ENCODE measurements around the gene LHX5.
"Not testable (repeated sequence)": the region's sequence is repeated elsewhere in the genome, so short reads cannot be mapped to it uniquely, and the experiment has no call there.

LHX5 gene

DNA sequence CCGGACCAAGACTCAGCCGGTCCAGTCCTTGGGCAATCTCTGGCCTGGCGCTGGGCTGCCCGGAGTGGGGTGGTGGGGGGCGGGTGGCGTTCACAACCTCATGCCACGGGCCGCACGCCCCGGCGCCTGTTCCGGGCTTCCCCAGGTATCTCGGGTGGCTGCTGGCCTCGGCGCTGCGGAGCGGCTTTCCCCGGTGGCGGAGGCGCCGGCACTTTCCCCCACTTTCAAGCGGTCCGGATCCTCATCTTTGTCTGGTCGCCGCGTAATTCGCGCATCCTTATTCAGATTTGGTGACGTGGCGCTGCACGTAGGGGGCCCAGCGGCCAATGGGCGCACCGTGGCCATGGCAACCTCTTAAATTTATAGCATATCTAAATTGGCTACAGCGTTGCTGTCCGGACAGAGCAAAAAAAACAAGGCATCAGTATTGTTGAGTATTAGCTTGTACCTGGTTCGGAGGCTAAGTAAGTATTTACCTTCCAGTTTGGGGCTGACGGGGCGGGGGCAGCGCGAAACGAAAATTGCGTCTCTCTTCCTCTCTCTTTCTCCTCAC, at the start of gene LHX5:
Gene LHX5 (minus strand): TSS at position 253 of the 553 bp plus-strand sequence. CDS start 373 bp downstream, outside the sequence.
- no peak for DNase-seq (ENCODE audit: low read depth in 4 of 4, low spot score in 1 of 4)

DNA sequence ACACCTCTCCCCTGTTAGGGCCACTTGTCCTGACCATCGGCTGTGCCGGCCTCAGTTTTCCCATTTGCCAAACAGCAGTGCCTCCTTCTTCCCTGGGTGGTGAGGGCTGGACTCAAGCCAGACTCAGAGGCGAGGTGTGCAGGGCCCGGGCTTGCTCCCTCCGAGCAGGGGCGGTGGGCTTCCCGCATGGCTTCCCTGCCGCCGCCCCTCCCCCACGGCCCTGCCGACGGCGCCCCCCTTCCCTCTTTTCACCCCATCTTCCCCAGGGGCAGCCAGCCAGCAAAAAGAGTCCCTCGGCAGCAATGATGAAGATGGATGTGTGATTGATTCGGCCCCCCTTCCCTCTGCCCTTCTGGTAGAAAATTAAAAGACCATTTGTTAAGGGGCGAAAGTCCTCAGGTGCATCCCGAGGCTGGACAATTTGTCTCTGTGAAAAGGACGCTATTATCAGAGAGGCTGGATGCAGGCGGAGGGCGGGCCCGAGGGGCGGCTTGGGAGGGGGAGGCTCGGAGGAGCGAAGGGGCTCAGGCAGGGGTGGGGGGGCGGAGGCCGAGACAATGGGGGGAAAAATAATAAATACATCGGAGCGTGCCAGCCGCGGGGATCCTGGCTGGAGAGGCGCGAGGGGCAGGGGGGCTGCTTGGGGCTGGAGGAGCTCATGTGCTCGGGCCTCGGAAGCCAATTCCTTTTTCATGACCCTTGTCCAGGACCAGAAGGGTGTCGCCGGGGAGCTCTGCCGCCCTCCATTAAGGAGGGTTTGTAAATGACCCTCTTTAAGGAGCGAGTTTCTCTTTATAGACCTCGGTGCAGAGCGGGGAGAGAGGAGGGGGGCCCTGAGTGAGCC, 48.0 kb upstream of the LHX5 start:
- DNase-seq (ENCODE audit: low read depth in 4 of 4, low spot score in 1 of 4): no peak

DNA sequence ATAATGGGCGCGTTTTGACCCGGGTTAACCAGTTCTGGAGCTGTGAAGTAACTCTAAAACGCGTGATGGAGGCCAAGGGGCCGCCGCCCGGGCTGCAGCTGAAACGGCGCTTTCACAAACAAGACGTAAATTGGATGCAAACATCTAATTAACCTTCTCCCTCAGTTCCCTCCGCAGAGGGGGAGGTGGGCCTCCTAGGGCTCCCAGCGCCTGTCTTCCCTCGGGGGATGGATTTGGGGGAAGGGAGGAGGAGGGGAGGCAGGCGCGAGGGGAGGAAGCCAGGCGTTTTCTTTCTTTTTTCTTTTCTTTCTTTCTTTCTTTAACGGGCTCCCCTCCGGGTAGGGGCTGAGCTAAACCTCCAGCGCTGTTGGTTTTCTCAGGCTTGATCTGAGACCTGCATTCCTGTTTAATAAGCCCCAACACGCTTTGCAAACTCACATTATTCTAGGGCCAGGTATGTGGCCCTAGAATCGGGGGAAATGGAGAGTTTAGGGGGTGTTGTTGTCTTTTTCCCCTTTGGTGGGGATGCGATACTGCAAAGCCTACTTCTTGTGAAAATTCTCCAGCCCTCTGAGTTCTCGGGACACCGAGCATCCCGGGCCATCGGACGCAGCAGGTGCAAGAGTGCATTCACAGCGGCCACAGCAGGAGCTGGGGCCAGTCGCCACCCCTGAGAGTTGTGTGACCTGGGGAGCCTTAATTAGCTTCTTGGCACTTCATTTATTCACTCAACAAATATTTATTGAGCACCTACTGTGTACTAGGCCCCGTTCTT, 43.6 kb upstream of the LHX5 start:
- no peak for DNase-seq (ENCODE audit: low read depth in 4 of 4, low spot score in 1 of 4)

DNA sequence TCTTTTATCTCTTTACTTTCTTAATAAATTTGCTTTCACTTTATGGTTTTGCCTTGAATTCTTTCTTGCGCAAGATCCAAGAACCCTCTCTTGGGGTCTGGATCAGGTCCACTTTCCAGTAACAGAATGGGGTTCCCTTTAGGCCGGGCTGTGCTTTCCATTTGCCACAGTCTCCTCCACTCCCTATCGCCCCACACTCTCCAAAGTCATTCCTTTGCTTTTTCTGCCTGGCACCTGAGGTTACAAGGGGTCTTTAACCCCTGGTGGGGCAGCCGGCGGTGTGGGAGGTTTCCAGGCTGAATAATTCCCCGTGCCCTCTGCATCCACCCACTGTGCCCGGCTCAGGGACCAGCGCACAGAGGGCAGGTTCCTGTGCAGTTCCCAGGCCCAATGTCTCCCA, 42.9 kb upstream of the LHX5 start:
- DNase-seq (ENCODE audit: low read depth in 4 of 4, low spot score in 1 of 4): no peak

DNA sequence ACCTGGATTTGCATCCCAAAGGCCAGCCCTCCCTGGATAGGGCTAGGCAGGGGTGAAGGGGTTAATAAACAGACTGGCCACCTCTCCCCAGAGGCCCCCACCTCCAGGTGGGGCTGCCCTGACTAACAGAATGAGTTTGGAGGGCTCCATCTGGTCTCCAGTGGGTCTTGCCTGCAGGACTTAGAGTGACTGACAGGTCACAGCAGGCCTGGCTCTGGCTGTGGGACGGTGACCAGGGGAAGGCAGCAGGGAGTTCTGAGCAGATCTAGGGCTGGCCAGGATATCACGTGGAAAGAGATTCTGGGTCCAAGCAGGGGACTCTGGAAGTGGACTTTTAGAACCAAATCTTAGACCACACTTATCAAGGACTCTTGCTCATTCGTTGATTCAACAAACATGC, 40.9 kb upstream of the LHX5 start:
- DNase-seq (ENCODE audit: low read depth in 4 of 4, low spot score in 1 of 4): no peak

DNA sequence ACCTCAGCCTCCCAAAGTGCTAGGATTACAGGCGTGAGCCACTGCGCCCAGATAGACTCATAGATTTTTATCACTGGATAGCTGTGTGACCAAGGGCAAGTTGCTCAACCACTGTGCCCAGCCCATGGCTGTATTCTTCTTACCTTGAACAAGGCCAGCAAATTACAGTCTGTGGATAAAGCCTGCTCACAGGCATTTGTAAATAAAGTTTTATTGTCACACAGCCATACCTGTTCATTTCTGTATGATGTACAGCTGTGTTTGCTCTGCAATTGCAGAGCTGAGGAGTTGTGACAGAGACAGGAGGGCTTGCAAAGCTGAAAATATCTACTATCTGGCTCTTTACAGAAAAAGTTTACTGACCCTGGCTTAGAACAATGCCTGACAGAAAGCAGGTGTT, 35.2 kb upstream of the LHX5 start:
- no peak for DNase-seq (ENCODE audit: low read depth in 4 of 4, low spot score in 1 of 4)

DNA sequence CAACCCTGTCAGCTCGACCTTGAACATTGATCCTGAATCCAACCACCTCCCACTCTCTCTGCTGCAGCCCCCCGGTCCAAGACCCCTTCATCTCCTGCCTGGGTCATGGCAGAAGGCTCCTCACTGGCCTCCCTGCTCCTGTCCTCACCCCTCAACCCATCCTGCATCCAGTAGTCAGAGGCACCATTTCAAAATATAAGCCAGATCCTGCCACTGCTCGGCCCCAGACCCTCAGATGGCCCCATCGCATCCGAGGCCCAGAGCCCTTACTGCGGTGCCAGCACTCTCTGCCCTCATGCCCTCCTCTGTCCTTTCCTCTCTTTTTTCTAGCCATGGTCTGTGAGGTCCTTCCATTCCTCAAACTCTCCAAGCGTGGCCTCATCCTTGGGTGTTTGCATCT, 34.3 kb upstream of the LHX5 start:
- DNase-seq (ENCODE audit: low read depth in 4 of 4, low spot score in 1 of 4): no peak

DNA sequence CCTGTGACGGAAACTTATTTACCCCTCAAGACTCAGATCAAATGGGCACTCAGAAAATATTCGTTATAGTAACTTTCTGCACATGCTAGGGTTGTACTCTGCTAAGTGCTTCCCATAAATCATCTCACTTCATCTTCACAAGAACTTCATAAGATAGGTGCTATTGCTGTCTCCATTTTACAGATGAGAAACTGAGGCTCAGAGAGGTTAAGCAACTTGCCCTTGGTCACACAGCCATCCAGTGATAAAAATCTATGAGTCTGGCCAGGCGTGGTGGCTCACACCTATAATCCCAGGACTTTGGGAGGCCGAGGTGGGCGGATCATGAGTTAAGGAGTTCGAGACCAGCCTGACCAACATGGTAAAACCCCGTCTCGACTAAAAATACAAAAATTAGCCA, 33.2 kb upstream of the LHX5 start:
- no peak for DNase-seq (ENCODE audit: low read depth in 4 of 4, low spot score in 1 of 4)

DNA sequence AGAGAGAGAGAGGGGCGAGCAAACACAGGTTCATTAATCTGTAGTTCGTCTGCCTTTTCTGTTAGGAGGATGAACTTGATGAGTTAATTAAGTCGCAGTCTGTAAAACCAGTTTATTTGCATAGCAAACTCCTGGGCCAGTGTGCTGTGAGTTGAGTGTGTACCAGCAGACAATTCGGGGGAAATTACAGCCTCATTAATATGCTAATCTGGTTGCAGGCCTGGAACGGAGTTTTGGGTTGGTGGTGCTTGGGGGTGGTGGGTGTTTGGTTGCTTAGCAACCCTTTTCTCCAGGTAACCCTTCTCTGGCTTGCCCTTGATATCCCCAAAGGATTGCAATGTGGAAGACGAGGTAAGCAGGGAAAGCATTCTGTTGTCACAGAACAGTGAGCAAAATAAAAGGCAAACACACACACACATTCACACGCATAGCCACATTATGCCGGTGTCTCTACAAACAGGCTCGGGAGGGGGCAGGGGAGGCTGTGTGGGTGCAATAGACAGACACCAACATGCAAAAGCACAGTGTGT, 29.2 kb upstream of the LHX5 start:
- DNase-seq (ENCODE audit: low read depth in 4 of 4, low spot score in 1 of 4): no peak

DNA sequence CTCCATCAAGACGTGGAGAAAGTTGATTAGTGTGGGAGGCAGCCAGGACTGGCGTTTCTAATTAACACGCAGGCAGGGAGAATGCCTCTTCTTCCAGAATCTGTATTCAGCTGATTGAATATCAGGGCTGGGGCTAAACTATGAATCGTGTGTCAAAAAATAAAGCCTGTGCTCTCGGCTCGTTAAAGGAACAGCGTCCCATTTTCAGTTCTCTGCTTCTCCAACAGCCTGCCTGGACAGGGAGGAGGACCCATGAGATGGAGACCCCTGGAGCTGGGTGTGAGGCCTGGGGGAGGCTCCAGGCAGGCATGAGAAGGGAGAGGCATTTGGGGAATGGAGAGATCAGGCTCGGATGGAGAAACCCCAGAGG, 28.6 kb upstream of the LHX5 start:
- no peak for DNase-seq (ENCODE audit: low read depth in 4 of 4, low spot score in 1 of 4)

DNA sequence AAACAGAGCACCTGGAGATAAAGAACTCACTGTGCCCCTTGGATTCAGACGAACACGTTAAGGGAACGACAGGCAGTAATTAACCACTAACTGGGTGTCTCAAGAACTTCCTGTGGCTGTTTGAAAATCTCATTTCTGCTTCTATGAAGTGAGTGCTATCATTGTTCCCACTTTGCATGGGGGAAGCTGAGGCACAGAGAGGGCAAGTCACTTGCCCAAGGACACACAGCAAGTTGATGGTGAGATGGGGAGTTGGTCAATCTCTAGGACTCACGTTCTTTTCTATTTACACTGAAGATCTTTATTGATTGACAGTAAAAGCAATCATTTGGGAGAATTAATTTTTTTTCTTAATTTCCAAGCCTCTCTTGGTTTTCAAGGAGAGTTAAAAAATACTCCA, 26.8 kb upstream of the LHX5 start:
- no peak for DNase-seq (ENCODE audit: low read depth in 4 of 4, low spot score in 1 of 4)

DNA sequence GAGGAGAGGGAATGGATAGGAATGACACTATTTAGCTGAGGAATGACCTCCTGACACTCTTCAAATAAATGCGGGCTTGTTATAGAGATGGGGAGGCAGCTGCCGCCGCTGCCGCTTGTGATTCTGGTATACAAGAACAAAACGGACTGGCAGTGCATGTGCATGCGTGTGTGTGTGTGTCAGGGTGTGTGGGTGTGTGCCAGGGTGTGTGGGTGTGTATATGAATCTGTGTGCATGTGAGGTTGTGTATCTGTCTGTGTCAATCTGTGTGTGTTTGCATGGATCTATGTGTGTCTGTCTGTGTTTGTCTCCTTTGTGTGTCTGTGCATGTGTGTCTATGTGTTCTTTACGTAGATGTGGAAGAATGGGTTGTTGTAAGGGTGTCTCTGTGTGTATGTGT, 26.0 kb upstream of the LHX5 start:
- no peak for DNase-seq (ENCODE audit: low read depth in 4 of 4, low spot score in 1 of 4)

DNA sequence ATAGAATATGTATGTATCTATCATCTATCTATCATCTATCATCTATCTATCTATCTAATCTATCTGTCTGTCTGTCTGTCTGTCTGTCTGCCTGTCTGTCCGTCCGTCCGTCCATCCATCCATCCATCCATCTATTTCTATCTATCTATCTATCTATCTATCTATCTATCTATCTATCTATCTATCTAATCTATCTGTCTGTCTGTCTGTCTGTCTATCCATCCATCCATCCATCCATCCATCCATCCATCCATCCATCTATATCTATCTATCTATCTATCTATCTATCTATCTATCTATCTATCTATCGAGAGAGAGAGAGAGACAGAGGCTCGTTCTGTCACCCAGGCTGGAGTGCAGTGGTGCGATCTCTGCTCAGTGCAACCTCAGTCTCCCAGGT, 24.3 kb upstream of the LHX5 start:
- not testable (repeated sequence) for DNase-seq (ENCODE audit: low read depth in 4 of 4, low spot score in 1 of 4)

DNA sequence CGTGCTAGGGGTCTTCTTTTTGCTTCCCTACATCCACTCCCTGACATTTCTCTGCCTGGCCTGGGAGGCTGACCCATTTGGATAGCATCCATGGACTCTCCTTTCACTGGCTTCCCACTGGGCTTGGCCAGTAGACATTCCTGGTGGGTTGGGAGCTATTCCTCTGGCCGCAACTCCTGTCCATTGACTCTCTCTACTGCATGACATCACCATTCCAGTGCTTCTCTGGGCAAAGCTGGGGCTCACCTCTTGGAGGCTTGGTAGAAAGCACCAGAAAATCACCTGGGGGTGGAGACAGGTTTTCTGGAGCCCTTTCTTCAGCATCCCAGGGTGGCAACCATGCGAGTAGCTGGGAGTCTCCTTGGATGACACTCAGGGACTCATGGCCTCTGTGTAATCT, 16.7 kb upstream of the LHX5 start:
- DNase-seq (ENCODE audit: low read depth in 4 of 4, low spot score in 1 of 4): no peak

DNA sequence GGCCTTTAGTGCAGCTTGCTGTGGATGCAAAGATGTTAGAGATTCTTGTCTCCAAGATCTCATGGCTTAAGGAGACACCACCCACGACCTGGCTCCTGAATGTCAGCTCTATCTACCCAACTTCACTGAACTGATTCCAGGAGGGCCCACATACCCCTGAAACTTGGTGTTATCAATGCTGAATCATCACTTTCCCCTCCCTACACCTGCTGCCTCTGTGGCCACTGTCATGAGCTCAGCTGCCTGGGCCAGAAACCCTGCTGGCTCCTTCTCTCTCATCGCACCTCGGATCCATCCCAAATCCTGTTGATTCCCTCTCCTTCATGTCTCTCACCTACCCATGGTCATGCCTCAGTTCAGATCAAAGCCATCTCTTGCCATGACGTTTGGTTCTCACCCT, 15.1 kb upstream of the LHX5 start:
- DNase-seq (ENCODE audit: low read depth in 4 of 4, low spot score in 1 of 4): no peak

DNA sequence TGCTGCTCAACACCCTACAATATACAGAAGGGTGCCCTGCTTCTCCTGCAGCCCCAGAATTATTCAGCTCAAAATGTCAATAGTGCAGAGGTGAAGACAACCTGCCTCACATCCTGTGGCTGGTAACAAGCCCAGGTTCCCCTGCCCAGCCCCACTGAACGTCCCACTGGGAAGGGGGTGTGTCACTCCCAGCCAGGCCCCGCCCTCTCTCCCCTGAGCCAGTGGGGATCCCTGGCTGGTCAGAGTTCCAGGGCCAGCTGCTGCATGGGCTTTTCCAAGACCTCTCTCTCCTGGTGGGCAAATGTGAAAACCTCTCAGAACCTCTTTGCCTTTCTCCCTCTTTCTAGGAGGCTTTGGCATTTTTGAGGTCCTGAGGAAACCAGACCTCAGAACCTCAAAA, 13.7 kb upstream of the LHX5 start:
- DNase-seq (ENCODE audit: low read depth in 4 of 4, low spot score in 1 of 4): no peak

DNA sequence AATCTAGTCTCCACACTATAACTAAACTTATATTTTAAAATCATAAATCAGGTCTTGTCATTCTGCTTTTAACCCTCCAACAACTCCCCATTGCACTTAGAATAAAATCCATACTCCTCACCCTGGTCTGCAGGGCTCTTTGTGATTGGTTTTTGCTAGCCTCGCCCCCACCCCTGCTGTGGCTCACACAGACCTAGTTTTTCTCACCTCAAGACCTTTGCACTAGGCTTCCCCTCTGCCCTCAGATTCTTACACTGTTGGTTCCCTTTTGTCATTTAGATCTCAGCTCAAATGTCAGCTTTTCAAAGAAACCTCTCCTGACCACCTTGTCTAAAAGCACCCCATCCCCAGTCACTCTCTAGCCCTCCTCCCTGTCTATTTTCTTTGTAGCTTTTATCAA, 10.7 kb upstream of the LHX5 start:
- DNase-seq (ENCODE audit: low read depth in 4 of 4, low spot score in 1 of 4): no peak

DNA sequence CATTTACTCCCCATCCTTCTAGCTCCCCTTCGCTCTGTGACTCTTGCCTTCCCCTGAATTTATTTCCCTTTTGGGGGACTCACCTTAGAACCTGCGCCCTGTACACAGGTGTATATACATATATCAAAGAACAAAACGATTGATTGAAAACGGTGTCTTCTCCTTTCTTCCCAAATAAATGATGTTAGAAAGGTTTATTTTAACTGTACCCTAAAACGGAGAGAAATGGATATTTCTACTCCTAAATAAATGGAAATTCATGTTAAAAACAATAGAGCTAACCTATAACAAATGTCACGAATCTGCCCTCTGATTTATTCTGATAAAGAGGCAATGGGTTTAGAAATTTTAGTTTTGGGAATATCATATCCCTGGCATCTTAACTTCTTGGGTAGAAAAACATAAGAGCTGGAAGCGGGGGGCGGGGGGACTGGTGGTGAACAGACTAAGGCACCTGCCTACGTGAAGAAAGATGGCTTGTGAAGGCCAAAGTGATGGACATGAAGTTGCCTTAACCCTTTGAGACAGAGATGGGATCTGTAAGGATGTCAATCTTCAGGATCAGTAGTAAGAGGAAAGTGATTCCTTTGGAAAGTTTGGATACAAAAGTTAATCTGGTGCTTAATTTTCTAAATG, 8.8 kb upstream of the LHX5 start:
- no peak for DNase-seq (ENCODE audit: low read depth in 4 of 4, low spot score in 1 of 4)

DNA sequence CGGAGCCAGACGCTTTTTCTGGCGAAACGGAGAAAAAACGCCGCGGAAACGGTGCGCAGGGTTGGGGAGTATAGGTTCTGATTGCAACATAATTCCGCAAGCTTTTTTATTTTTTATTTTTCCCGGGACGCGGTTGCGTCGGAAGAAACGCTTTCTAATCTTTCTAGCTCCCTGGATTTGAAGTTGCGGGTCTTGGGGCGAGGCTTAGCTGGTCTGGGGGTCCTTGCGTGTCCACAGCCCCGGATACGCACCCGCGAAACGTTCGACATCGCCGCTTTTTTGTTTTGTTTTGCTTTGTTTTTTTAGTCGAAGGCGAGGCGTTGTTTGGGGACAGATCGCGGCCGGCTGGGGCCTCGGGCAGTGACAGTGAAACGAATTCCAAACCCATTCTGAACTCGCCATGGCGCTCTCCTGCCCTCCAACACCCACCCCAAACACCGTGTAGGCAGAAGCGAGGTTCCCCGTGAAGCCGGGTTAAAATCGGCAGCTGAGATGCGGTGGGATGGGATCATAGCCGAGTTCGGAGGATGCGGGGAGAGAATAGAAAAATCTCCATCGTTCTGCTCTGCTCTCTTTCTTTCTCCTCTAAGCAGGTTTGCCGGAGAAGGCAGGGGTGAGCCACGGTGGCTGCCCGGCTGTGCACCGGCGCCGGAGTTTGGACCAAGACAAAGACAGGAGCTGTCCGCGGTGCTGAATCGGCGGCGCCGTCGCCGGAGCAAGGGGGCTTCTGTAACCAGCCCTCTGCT, 8.1 kb upstream of the LHX5 start:
- DNase-seq (ENCODE audit: low read depth in 4 of 4, low spot score in 1 of 4): no peak

DNA sequence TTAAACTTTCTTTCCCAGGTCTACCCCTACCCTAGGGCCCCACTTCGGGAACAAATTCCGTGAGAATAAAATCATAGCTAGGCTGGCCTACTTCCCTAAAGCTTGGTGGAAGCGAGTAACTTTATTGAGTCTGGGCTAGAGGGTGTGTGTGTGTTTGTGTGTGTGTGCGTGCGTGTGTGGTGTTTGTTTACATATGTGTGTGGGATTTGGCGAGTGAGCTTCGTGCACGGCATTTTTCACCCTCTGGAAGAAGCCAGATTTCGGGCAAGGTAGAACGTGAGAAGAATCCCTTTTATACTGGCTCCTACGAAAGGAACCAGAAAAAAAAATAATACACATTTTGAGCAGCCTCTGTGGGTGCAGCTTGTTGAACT, 7.5 kb upstream of the LHX5 start:
- DNase-seq (ENCODE audit: low read depth in 4 of 4, low spot score in 1 of 4): no peak
